Hepatocyte (in vitro differentiated cells): ENCODE data around the gene MICALL2.

ENCODE experiments used
- CTCF ChIP-seq: fragments of 200-600 bp; sonication (generic); IDR thresholded peaks from 2 replicates; pipeline ENCODE4 v1.5.1; 2016; ENCODE audit warnings: antibody characterized with exemption, mild to moderate bottlenecking; ENCODE audit not compliant: poor library complexity
- EZH2 ChIP-seq: fragments of 200-600 bp; sonication (generic); IDR thresholded peaks from 2 replicates; pipeline ENCODE4 v1.6.1; 2016; ENCODE audit warnings: antibody characterized with exemption, mild to moderate bottlenecking, borderline replicate concordance
- EZH2phosphoT487 ChIP-seq: fragments of 200-600 bp; sonication (generic); IDR thresholded peaks from one replicate; pipeline ENCODE4 v1.6.1; 2018; ENCODE audit warnings: antibody characterized with exemption, mild to moderate bottlenecking, low read depth, moderate library complexity; ENCODE audit not compliant: unreplicated experiment, severe bottlenecking

DNA sequence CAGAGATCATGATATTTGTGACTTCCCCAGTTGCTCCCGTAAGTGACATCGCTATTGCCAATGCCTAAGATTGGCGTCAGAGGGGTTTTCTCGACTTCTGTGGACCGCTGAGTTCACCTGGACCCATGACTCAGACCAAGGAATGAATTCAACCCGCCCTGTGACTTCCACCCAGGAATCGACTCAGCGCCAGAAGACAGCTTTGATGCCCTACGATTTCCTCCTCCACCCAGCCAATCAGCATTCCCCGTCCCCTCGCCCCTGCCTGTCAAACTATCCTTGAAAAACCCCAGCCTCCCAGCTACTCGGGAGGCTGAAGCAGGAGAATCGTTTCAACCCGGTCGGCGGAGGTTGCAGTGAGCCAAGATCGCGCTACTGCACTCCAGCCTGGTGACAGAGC, 58.3 kb downstream of the MICALL2 start:
- TF ChIP-seq CTCF: no peak
- TF ChIP-seq EZH2phosphoT487: no peak
- TF ChIP-seq EZH2: no peak
